Bronchial epithelial cell (primary cell): ENCODE measurements around the gene ARHGAP42. TPM values are rescaled to one million over a fixed set of nuclear protein-coding genes. Genes with fewer than 3 reads are reported as not detected.

Source experiments
- DNase-seq: peaks from one replicate; pipeline ENCODE4 v3.0.0-alpha.2; 2010; ENCODE audit warnings: low read depth
- FAIRE-seq: peaks from 2 replicates; lab custom pipeline; 2011; peaks lifted over from hg19 to GRCh38; lab: Jason Lieb, UNC
- H3K27me3 ChIP-seq: 2 replicates; pipeline ENCODE4 v1.5.1; 2011; ENCODE audit warnings: low read length; ENCODE audit not compliant: control insufficient read depth, insufficient read depth
- H3K36me3 ChIP-seq: 2 replicates; pipeline ENCODE4 v1.5.1; 2011; ENCODE audit warnings: low read length; ENCODE audit not compliant: control insufficient read depth, insufficient read depth
- H3K4me3 ChIP-seq: 2 replicates; pipeline ENCODE4 v1.5.1; 2011; ENCODE audit warnings: mild to moderate bottlenecking, low read depth, low read length, control low read depth
- total RNA-seq: library from RNA; depleted of rRNA; stranded (reverse); fragments of >200 nt; gene quantifications from 2 replicates; pipeline ENCODE4 v1.2.1, GENCODE V29; 2014
- TF ChIP-seq, protein P1 (sequence below): IDR thresholded peaks from 2 replicates; pipeline ENCODE4 v1.5.1; 2011; ENCODE audit warnings: mild to moderate bottlenecking, moderate library complexity, low read length, control low read depth, inconsistent platforms; ENCODE audit not compliant: insufficient read depth, severe bottlenecking

The ARHGAP42 gene
- total RNA-seq, 1 donor from 2014 or later: 5.3 TPM

DNA sequence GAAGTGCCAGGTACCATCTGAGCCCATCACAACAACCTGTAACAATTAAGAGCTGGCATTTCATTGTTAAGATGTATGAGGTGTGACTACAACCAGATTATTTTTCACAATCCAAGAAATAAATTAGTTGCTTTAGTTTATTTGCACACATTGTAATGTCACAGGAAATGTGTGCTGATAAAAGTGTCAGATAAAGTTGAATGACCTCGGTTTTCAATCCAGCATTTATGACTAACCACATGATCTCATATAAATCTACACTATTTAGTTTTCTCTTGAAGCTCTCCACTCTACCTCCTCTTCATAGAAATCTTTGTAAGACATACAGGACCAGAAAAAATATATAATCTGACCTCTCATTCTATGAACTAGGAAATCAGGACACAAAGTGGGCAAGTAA lies 276.3 kb downstream of the ARHGAP42 start:
- TF ChIP-seq, protein P1, sequence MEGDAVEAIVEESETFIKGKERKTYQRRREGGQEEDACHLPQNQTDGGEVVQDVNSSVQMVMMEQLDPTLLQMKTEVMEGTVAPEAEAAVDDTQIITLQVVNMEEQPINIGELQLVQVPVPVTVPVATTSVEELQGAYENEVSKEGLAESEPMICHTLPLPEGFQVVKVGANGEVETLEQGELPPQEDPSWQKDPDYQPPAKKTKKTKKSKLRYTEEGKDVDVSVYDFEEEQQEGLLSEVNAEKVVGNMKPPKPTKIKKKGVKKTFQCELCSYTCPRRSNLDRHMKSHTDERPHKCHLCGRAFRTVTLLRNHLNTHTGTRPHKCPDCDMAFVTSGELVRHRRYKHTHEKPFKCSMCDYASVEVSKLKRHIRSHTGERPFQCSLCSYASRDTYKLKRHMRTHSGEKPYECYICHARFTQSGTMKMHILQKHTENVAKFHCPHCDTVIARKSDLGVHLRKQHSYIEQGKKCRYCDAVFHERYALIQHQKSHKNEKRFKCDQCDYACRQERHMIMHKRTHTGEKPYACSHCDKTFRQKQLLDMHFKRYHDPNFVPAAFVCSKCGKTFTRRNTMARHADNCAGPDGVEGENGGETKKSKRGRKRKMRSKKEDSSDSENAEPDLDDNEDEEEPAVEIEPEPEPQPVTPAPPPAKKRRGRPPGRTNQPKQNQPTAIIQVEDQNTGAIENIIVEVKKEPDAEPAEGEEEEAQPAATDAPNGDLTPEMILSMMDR: no peak
- H3K4me3 ChIP-seq: no peak overlapping the region
- no peak for FAIRE-seq
- no peaks in the 10 kb centered on the region for H3K36me3 ChIP-seq
- H3K27me3 ChIP-seq: no peaks in the 10 kb centered on the region
- DNase-seq: no peak

DNA sequence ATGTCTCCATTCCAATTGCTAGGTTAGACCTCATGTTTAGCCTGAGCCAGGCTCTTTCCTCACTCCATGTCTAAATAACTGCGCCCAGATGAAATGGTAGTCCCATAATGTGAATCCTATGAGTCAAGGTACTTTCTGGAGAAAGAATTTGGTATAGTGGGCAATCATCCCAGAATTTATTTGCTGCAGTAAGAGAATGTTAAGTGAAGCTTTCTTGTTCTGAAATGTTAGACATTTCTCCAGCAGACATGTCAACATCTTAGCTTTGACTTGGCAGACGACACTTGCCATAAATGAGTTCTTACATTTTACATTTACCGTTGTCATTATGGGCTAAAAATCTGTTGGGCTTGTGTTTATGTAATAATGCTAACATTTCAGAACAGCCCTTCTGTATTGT lies 277.3 kb downstream of the ARHGAP42 start:
- TF ChIP-seq, protein P1: no peak
- Histone ChIP-seq H3K36me3 (no peaks in the 10 kb centered on the region), H3K27me3 (no peaks in the 10 kb centered on the region), H3K4me3 (no peak overlapping the region)
- FAIRE-seq (no peak), DNase-seq (no peak)

DNA sequence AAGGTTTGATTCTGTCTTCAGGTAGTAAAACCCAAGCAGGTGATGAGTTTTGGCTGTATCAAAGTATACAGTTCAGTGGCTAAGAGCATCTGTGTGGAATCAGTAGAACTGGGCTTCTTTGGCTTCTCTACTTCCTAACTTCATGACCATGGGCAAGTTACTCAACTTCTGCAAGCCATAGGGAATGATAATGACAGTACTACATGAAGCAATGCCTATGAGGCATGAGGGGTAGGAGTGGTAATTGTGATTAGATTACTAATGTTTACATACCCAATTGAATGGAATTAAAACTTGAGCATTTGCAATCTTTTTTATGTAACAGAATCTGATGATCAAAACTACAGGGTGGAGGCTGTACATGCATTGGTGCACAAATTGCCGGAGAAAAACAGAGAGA lies 278.3 kb downstream of the ARHGAP42 start:
- Histone ChIP-seq H3K4me3 (no peak overlapping the region), H3K36me3 (no peaks in the 10 kb centered on the region), H3K27me3 (no peaks in the 10 kb centered on the region)
- peak; percentile 59 for DNase-seq
- TF ChIP-seq, protein P1: no peak
- no peak for FAIRE-seq

DNA sequence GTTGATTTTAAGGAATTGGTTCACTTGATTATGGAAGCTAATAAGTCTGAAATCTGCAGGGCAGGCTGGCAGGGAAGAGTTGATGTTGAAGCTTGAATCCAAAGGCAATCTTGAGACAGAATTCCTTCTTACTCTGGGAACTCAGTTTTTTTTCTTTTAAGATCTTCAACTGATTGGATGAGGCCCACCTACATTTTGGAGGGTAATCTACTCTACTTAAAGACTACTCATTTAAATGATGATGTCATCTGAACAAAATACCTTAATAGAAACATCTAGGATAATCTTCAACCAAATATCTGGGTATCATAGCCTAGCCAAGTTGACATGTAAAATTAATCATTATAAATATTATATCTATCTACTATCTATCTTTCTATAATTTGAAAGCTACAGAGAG lies 279.3 kb downstream of the ARHGAP42 start:
- DNase-seq (no peak), FAIRE-seq (no peak)
- no peaks in the 10 kb centered on the region for H3K27me3 ChIP-seq
- H3K4me3 ChIP-seq: no peak overlapping the region
- TF ChIP-seq, protein P1: no peak
- no peaks in the 10 kb centered on the region for H3K36me3 ChIP-seq

DNA sequence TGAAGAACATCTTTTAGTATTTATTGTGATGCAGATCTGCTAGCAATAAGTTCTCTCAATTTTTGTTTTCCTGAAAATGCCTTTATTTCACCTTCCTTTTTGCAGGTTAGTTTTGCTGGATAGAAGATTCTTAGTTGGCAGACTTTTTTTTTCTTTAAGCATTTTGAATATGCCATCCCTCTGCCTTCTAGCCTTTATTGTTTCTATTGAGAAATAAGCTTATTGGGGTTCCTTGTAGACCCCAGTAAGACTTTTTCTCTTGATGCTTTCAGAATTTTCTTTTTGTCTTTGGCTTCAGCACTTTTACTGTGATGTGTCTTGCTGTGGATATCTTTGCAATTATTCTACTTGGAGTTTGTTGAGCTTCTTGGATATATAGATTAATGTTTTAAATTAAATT lies 281.9 kb downstream of the ARHGAP42 start:
- no peaks in the 10 kb centered on the region for H3K27me3 ChIP-seq
- no peaks in the 10 kb centered on the region for H3K36me3 ChIP-seq
- no peak for FAIRE-seq

More for the DNA sequence above, 281.9 kb downstream of the ARHGAP42 start:
- TF ChIP-seq, protein P1: no peak
- no peak overlapping the region for H3K4me3 ChIP-seq
- DNase-seq: no peak
